SK-N-MC (cell line): ENCODE measurements around the gene HMGCS1.

ENCODE experiments used
- EZH2 ChIP-seq: fragments of 200-600 bp; sonication (generic); IDR thresholded peaks from one replicate; pipeline ENCODE4 v1.6.1; 2017; ENCODE audit warnings: antibody characterized with exemption
- FOXP2 ChIP-seq: optimal IDR thresholded peaks from 2 replicates; pipeline ENCODE3; 2011; ENCODE audit warnings: mild to moderate bottlenecking, moderate library complexity; ENCODE audit not compliant: insufficient read depth; ENCODE audit errors: extremely low read length, control extremely low read depth
- POLR2AphosphoS5 ChIP-seq: IDR thresholded peaks from 2 replicates; pipeline ENCODE4 v1.6.1; 2012; ENCODE audit warnings: mild to moderate bottlenecking, low read depth, low read length, borderline replicate concordance

DNA sequence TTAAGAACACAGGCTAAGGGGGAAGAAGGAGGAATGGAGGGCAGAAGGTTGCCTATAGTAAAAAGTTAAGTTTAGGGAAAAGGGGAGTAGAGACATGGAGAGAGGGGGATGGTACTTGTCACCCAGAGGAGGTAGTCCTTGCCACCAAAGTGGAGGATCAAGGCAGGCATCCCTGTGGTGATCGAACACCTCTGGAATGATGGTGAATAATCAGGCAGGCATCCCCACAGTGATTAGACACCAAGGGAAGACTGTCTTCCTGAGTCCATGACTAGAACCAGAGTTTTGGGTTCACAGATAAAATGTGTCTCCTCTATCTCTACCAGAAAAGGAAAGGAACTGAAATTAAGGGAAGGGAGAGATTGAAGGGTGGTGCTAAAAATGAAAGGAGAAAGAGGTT lies 19.2 kb upstream of the HMGCS1 start:
- TF ChIP-seq FOXP2 (no peak), EZH2 (no peak), POLR2AphosphoS5 (no peak)
